IPS DF 4.7 (cell line): ENCODE data around the gene CEP63.

Source experiments
- DNase-seq: peaks from one replicate; pipeline ENCODE4 v3.0.0-alpha.2; 2013; ENCODE audit warnings: low spot score; ENCODE audit errors: extremely low read depth

Gene CEP63

GRCh38 chr3:134468519-134468918 lies 17.3 kb upstream of the CEP63 start:
- no peak for DNase-seq

GRCh38 chr3:134471521-134472193 lies 14.2 kb upstream of the CEP63 start:
- DNase-seq, result no peak

- no peak for DNase-seq
Observed at GRCh38 chr3:134472831-134473230, 13.0 kb upstream of the CEP63 start.

DNA sequence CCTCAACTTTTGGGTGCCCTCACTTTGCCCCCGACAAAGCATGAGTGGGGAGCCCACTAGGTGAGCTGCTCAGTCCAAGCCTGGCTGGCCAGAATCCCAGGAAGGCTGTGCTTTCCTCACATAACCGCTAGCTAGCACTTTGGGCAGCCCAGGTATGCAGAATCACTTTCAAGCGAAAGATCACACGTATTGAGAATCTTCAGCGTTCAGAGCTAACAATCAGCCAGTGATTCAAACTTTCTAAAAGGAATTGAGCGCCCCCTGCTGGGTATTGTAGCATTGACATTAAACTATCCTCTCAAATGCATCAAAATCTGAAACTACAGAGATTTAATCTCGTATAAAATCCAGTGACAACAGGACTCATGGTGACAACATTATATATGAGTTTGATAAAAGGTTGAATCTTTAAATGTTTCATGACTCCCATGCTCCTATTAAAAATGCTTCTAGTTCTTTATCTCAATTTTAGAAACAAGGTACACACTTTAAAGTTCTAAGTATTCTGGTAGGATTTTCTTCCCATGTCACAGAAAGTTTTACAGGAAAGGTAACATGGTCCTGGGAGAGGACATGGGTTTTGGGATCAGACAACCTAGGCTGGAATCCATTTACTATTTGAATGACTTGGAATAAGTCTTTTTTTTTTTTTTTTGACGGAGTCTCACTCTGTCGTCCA lies 11.8 kb upstream of the CEP63 start:
- DNase-seq, result no peak

DNA sequence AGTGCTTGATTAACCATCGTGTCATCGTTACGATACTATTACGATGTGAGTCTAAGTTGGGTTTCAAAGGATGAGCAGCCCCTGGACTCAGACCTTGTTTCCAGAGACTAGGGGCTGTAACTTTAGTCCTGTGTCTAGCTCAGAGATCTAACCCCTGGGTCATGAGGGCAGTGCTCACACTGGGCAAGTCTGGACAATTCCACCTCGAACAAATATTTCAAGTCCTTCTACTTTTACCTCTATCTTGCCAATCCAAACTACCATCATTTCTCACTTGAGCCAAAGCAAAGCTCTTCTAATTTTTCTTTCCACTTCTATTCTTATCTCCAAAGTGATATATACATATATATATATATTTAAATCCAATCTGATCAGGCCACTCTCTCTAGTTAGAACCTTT lies 10.9 kb upstream of the CEP63 start:
- no peak for DNase-seq

DNA sequence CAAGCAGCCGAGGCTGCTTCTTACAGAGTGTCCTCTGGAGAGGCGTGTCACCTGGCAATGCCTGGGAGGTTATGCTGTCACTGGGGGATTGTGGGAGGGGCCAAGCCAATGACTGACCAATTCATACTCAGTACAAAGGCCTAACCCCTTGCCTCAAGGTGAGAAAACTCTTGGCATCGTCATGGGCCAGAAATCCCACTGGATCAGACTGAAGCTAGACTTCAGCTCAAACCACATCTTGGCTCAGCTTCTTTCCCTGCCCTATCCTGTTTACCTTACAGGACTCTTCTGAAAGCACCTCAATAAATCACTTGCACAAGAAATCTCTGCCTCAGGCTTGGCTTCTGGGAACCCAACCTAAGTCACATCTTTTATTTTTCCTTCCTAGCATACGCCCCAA lies 9.6 kb upstream of the CEP63 start:
- DNase-seq, result no peak

DNA sequence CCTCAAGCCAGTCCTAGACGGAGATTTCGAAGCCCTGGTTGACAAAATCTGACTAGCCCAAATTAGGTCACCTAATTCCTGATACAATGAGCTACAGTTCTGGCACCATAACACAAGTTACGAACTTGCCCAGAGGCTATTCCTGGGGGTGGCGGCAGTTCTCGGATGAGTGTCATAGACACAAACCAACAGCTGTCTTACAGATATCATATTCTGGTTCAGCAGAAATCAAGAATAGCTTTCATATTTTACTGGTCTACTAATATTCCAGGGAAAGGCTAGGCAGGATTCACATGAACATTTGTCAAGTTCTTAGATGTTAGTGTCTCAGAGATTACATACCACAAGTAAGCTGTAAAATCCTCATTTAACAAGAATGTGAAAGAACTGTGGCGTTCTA lies 8.9 kb upstream of the CEP63 start:
- no peak for DNase-seq

DNA sequence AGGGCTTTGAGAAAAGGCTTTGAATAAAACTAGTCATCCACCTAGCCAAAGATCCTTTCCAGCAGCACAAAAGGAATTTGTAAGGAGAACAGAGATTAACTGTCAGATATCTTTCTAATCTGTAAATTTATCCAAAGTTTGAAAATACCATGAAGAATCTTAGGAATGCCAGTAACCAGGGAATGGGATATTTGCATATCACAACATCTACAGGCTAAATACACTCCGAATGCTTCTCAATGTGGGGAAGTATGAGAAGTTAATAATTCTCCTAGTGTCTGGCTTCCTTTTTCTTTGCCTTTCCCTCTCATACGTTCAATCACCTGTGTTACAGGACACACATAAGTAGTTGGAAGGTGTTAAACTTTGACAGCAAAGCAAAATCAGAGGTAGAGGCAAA lies 7.9 kb upstream of the CEP63 start:
- no peak for DNase-seq

GRCh38 chr3:134480546-134480945 lies 5.3 kb upstream of the CEP63 start:
- DNase-seq, result no peak

DNA sequence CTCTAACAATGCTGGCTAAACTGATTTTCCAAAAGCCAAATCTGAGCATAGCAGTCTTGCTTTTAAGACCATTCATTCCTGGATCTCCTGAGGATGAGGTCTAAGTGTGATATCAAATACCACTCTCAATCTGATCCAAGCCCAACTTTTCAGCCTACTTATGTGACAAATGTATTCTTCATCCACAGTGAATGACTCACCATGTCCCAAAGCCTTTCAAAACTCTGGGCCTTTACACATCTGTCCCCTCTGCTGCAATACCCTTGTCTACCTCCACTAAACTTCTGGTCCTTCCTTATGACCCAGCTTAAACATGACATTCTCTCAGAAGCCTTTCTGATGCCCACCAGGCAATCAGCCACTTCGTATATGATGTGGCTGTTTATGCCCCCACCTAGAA lies 4.7 kb upstream of the CEP63 start:
- DNase-seq, result no peak

DNA sequence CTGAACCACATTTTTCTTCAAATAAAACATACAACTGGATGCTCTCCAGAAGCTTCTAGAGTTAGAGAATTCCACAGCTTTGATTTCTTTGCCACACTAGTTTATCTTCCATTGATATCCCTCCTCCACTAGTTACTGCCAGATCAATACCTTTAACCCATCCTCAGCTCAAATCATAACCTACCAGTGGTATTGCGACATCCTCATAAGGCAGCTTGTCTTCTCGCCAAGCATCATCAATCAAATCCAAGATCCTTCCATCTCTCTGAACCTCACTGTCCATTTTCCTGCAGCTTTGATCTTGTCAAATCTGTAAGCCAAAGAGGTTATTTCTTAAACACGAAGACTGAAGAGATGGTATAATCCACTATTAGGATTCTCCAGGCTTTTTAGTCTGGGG lies 3.2 kb upstream of the CEP63 start:
- no peak for DNase-seq

DNA sequence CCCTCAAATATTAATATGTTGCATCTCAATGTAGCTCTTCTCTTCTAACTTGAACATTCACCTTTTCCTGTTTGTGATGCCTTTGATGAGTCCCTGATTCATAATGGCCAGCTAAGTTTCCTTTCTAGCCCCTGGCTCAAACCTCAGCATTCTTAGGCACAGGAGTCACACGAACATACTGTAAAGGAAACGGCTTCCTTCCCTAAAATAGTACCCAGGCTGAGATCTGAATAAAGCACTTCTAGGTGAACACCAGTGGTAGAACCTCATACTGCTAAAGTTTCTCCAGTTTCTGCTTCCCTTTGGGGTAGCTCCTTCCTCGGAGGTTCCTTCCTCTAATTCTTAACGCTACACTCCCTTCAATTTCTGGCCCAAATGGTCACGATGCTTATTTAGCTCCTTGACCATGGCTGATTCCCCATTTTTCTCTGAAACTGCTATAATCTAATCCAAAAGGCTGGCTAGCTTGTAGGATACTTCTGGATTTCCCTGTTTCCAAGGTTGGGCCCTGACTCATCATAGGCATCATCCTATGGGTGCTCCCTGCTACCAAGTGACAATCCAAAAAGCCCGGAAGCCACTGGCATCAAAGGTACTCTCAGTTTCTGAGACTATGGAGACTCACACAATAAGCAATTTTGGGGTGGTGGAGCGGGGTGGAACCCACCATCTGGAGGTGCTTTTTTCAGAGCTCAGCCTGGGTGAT lies 2.5 kb upstream of the CEP63 start:
- DNase-seq, result no peak

- no peak for DNase-seq
Observed at GRCh38 chr3:134485075-134485717, 661 bp upstream of the CEP63 start.

- DNase-seq, result no peak
Observed at GRCh38 chr3:134486577-134487041, 752 bp downstream of the CEP63 start.

DNA sequence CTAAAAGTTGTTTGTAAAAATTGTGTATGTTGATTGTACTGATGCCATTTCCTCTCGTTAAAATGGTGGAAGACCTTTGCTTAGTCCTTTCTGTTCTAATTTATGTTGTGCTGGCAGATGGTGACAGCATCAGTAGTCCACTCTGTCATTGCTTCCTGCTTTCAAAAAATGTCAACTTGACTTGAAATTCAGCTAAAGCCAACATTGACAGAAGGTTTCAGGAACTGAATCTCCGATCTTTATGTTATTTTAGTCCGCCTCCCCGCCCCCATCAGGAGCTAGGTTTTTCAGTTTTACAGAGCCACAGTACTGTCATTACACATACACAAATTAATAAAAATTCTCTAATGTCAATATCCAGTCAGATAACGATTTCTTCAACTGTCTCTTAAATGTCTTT lies 1.5 kb downstream of the CEP63 start:
- DNase-seq, result no peak

DNA sequence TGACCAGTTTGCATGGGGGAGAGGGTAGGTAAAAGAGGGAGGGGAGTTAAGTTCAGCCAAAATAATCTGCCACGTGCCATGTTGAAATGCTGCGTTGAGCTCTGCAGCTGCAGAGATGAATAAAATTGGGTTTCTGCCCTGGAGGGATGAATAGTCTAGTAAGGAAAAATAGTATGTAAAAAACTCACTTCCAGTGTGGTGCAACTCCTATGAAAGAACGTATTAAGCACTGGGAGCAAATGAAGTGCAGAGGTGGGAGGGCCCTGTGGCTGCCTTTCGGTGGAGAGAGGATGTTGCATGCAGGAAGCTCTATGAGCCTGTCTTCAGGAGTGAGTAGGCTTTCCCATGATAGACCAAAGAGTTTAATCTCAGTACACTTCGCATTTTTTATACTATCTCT lies 8.6 kb downstream of the CEP63 start:
- DNase-seq, result no peak

GRCh38 chr3:134495980-134496379 lies 10.1 kb downstream of the CEP63 start:
- no peak for DNase-seq

DNA sequence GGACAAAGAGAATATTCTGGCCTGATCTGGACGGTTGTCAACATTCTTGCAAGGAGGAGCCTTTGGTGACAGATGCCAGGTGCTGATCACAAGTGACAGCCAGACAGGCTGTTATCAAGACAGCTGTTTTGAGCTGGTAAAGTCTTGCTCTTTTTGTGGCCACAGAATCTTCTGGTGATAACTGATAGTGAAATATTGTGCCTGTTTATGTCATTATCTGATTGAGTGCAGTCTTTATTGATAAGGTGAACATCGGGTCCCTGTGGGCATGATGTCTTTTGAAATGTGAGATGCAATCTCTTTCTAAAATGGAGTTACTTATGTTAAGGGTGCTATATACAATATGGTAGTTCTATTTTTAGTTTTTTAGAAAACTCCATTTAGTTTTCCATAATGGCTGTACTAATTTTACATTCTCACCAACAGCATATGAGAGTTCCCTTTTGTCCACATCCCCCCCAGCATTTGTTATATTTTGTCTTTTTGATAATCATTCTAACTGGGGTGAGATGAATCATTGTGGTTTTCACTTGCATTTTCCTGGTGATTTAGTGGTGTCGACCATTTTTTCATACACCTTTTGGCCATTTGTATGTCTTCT lies 10.7 kb downstream of the CEP63 start:
- DNase-seq, result no peak

GRCh38 chr3:134503266-134503665 lies 17.4 kb downstream of the CEP63 start:
- DNase-seq, result no peak

DNA sequence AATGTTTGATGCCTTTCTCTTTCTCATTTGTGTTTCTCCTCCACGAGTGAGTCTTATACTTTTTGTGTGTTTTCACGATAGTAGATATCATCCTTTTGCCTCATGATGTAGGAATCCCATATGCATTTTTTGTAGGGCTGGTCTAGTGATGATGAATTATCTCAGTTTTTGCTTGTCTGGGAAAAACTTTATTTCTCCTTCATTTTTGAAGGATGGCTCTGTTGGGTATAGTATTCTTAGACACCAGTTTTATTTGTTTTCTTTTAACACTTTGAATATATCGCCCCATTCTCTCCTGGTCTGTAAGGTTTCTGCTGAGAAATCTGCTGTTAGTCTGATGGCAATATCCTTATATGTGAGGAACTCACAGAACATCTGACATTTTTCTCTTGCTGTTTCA lies 18.3 kb downstream of the CEP63 start:
- no peak for DNase-seq

- no peak for DNase-seq
Observed at GRCh38 chr3:134505485-134505884, 19.6 kb downstream of the CEP63 start.

GRCh38 chr3:134511500-134511899 lies 25.6 kb downstream of the CEP63 start:
- DNase-seq, result no peak
